ENCODE measurements around the gene LRMDA.
A peak's percentile ranks its signal among the peaks of the same experiment; 100 is the strongest.

Gene LRMDA

GRCh38 chr10:75977139-75977538 lies 545.7 kb downstream of the LRMDA start:
- DNase-seq: peak; percentile 54

GRCh38 chr10:75978213-75978612 lies 546.8 kb downstream of the LRMDA start:
- DNase-seq: no peak

DNA sequence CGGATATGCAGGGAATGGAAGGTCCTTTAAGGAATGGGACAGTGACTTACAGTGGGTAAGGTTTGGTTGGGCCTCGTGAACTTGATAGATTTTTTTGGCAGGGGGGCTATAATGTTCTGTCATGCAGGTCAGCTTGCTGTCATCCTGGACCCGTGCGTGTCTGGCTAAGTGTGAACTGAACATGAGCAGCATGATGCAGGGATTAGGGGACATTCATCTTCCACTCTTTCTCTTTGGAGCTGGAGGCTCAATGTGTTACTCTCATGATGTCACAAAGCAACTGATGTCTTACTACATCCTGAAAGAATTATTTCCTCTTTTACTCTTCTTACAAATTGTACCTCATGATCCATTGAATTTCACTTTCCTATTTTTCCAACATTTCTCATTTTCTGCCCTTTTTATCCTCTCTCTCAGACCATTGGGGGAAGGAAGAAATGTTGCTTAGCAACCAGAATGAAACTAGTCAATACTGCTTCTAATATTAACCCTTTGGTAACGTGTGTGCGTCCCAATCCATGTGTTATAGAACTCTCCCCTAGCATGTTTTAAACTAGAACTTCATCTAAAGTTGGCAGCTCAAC lies 549.1 kb downstream of the LRMDA start:
- DNase-seq: no peak

- DNase-seq: no peak
Observed at GRCh38 chr10:75982611-75983369, 551.4 kb downstream of the LRMDA start.

- DNase-seq: no peak
Observed at GRCh38 chr10:75984067-75984466, 552.6 kb downstream of the LRMDA start.

DNA sequence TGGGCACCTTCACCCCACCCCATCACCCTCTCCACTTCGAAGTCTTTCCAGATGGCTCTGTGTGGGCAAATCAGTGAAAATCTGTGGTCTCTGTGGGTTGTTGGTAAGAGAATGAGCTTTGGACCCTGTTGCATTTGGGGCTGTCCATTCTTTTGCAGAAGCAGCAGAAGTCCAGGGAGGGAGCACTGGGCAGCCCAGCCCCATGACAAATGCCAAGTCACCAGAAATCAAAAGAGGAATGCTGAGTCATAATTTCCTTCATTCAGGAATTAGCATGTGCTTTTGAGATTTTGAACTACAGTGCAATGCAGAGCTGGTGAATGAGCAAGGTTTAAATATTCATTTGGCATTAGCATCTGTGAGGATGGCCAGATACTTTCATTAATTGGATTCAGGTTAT lies 556.2 kb downstream of the LRMDA start:
- no peak for DNase-seq

- no peak for DNase-seq
Observed at GRCh38 chr10:75994357-75995040, 563.1 kb downstream of the LRMDA start.

GRCh38 chr10:75995041-75995430 lies 563.6 kb downstream of the LRMDA start:
- DNase-seq: no peak

DNA sequence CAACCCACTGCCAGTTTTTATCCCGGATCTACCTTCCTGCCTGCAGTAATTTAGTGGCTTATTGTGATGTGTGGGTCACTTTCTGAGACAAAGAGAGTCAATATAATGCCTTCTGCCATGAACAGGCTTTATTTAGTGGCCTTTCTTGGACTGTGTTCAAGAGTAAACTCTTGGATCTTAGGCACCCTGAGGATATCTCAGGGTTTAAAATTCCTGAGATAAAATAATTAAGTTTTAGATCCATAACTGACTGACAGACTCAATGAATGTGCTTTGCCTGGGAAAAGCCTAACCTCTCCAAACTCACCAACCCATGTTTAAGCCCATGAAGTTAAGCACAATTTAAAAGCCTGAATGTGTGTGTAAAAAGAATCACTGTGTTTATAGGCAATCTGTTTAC lies 564.3 kb downstream of the LRMDA start:
- DNase-seq: no peak

- DNase-seq: no peak
Observed at GRCh38 chr10:75999001-75999400, 567.6 kb downstream of the LRMDA start.

DNA sequence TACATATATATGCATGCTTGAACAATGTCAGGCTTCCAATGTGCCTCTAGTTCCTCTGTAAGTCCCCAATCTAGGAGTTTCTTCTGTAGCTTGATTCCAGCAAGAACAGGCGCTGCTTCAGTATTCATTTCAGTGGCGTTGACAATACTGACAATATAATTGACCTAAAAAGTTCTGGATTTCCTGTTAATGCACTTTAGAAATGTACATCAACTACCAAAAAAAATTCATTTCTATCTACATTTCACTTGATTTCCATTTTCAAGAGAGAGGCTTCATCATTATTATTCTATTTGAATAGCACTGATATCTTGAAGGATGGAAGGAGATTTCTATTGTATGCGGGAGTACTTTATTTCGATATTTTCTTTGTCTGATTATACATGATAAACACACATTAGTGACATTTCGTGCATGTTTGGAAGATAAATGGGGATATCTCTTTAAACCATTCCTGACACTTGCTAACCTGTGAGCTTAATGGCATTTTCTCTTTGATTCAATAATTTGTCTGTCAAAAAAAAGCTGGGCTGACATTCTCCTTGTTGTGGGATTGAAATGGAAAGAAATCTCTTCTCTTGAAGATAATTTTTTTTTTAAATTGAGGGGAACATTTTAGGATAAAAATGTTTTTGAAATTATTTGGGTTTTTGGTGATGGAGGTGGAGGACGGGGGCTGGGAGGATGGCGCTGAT lies 568.2 kb downstream of the LRMDA start:
- DNase-seq: no peak

DNA sequence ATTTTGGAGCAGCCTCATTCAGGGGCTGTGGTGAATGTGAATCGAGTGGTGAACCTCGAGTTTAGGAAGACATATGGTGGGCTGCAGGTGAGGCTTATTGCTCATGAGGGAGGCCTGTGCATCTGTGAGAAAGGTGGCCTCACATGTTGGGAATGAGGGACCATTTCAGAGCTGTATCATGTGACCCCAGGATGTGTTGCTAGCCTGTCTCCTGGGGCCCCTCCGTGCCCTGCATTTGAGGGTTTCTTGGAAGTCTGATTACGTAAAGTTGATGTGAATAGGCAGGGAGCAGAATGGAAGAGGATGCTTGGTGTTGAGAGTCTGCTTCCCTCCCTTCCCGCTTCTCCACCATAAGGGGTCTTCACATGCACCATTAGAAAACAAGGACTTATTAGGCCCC lies 569.1 kb downstream of the LRMDA start:
- peak; percentile 24 for DNase-seq

GRCh38 chr10:76001019-76001418 lies 569.6 kb downstream of the LRMDA start:
- DNase-seq: no peak

- DNase-seq: no peak
Observed at GRCh38 chr10:76001461-76001860, 570.0 kb downstream of the LRMDA start.

DNA sequence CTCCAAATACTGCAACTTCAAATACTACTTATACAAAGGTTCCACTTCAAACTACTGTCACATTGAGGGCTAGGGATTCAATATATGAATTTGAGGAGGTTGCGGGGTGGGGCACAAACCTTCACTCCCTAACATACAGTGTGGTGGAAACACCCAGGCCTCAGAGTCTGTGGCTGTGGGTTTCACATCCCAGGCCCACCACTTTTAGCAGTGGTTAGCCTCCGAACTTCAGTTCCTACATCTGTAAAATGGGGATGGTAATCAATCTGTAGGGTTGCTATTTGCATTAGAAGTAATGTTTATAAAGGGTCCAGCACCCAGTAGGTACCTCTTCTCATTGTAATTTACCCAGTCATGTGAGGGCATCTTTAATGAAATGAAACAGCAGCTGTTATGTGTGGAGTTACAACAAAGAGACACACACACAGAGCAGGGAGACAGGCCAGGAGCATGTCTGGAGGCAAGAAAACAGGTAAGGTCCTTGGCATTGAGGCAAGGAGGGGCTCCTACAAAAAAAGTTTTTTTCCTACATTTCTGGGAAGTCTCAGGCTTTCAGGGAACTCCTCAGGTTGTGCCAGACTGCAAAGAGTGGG lies 570.9 kb downstream of the LRMDA start:
- DNase-seq: no peak

DNA sequence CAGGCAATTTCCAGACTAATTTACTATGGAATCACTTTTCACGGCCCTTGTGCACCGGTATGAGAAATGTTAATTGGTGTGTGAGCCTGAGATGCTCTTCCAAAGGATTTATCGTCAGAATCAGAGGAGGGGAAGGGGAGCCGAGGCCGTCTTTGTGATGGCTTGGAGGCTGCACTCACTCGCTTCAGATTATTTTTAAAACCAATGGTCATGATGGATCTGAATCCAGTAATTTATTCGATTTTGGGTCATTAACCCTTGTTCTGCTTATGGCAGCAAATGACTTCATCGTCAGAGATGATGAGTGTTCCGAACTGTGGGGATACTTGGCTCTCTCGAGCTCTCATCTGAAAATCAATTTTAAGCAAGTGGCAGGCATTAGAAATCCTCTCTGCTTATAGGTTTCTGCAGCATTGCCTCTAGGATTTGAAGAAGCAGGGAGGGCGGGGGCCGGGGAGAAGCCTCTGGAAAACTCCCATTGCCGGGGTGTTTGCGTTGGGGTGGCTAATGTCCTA lies 576.3 kb downstream of the LRMDA start:
- DNase-seq: no peak

DNA sequence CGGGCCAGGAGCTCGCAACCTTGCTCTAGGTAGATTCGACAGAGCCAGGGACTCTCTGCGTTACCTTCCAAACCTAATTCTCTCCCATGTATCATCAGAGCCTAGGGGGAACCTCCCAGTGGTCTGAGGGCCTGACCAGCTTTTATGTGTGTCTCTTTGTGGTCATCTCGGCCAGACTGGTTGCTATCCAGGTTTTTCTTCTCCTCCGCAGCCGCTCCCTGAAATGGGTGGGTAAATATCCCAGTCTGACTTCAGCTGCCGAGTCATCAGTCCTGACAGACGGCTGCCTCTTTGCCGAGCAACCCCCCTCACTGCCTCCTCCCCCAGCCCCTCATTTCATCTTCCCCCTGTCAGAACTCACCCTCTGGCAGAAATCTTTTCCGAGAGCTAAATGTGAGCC lies 578.1 kb downstream of the LRMDA start:
- no peak for DNase-seq

DNA sequence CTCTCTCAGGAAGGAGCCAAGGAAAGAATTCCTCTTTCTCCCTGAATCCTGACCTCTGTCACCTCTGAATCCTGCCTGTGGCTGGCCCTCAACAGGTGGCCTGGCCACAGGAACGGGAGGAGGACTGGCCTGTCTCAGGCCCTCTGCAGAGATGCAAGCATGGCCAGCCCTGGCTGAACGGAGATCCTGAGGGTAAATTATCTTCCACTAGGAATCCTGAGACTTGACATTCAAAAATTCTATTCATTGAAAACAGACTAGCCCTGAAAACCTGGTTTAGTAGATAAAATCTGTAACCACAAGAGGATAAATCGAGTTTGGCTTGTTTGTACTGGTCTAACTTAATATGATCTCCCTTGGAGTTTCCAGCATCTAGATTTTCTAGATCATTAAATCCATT lies 579.3 kb downstream of the LRMDA start:
- DNase-seq: no peak

GRCh38 chr10:76012716-76013327 lies 581.4 kb downstream of the LRMDA start:
- no peak for DNase-seq

DNA sequence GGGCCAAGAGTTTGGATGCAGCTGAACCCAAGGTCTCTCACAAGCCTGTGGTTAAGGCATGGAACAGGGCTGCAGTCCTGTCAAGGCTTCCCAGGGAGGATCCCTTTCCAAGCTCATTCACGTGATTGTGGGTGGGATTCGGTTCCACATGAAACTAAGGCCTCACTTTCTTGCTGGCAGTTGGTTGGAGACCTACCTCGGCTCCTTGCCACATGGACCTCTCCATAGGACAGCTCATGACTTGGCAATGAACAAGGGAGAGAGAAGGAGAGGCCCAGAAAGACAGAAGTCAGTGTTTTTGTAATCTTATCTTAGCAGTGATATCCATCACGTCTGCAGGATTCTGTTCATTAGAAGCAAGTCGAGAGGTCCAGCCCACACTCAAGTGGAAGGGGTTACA lies 583.8 kb downstream of the LRMDA start:
- DNase-seq: no peak

DNA sequence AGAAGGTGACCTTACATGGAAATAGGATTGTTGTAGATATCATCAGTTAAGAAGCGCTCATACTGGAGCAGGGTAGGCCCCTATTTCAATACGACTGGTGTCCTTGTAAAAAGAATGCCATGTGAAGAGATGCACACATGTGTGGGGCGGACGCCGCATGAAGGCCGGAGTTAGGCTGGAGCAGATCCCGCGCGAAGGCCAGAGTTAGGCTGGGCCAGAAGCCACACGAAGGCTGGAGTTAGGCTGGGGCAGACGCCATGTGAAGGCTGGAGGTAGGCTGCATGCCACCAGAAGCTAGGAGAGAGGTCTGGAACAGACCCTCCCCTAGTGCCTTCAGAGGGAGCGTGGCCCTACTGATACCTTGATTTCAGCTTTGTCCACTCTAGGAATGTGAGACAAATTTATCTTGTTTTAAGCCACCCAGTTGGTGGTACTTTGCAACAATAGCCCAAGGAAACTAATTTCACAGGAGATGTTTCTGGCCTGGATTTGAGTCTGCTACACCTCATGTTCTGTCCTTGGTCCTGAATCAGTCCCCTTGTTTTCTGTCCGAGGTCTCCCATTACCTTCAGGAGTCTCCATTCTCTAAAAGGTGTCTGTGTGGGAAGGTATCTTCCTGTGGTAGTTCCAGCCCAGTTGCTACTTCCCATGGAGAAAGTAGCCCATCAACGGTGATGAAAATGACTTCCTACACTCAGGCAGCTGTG lies 585.8 kb downstream of the LRMDA start:
- DNase-seq: no peak

All from NCI-H2171 (cell line).